GM12873 (cell line): ENCODE data around the gene RPP38.

Experiments used
- CTCF ChIP-seq: IDR thresholded peaks from 2 replicates; pipeline ENCODE4 v1.5.1; 2012; ENCODE audit warnings: low read depth, mild to moderate bottlenecking, moderate library complexity, low read length, control low read depth; ENCODE audit not compliant: insufficient read depth; ENCODE audit errors: missing control alignments

RPP38 gene

GRCh38 chr10:15124908-15125307 lies 27.8 kb downstream of the RPP38 start:
- TF ChIP-seq CTCF: no peak

- no peak for TF ChIP-seq CTCF
These were observed 34.2 kb downstream of the RPP38 start for GRCh38 chr10:15131330-15131729.

GRCh38 chr10:15136129-15137035 lies 39.2 kb downstream of the RPP38 start:
- no peak for TF ChIP-seq CTCF

GRCh38 chr10:15137036-15137359 lies 39.8 kb downstream of the RPP38 start:
- no peak for TF ChIP-seq CTCF

- no peak for TF ChIP-seq CTCF
These were observed 40.5 kb downstream of the RPP38 start for GRCh38 chr10:15137636-15138035.

GRCh38 chr10:15140698-15141097 lies 43.5 kb downstream of the RPP38 start:
- no peak for TF ChIP-seq CTCF

GRCh38 chr10:15141136-15142054 lies 44.2 kb downstream of the RPP38 start:
- no peak for TF ChIP-seq CTCF
